Cardiac muscle cell (in vitro differentiated cells and primary cell): Measurements from ENCODE around the gene PLAGL2. TPM values are rescaled to one million over a fixed set of nuclear protein-coding genes. Genes with fewer than 3 reads are reported as not detected.
"Not testable (repeated sequence)": the region's sequence is repeated elsewhere in the genome, so short reads cannot be mapped to it uniquely, and the experiment has no call there.

Source experiments
- DNase-seq, 2 donors: peaks; one replicate each; pipeline versions ENCODE4 v3.0.0 to v3.0.0-alpha.2; 2010 to 2017; ENCODE audit warnings: low read depth in 1 of 2, low spot score in 1 of 2
- H3K27ac ChIP-seq: fragments of 200-600 bp; sonication (generic); 2 replicates; pipeline ENCODE4 v1.5.1; 2016
- H3K27me3 ChIP-seq: fragments of 200-600 bp; sonication (generic); 2 replicates; pipeline ENCODE4 v1.6.0; 2016; ENCODE audit warnings: control low read depth
- H3K36me3 ChIP-seq: fragments of 200-600 bp; sonication (generic); 2 replicates; pipeline ENCODE4 v1.5.1; 2016; ENCODE audit warnings: control low read depth
- H3K4me1 ChIP-seq: fragments of 200-600 bp; sonication (generic); 2 replicates; pipeline ENCODE4 v1.8.1; 2017; ENCODE audit warnings: low read depth, mild to moderate bottlenecking, mixed run types
- H3K4me3 ChIP-seq: fragments of 200-600 bp; sonication (generic); 2 replicates; pipeline ENCODE4 v1.5.1; 2016; ENCODE audit warnings: mild to moderate bottlenecking
- H3K9me3 ChIP-seq: fragments of 200-600 bp; sonication (generic); 2 replicates; pipeline ENCODE4 v1.5.1; 2017; ENCODE audit warnings: low read depth, mild to moderate bottlenecking, control low read depth
- CTCF ChIP-seq: IDR thresholded peaks from 2 replicates; pipeline ENCODE4 v1.5.1; 2012; ENCODE audit warnings: low read depth, mild to moderate bottlenecking, low read length
- polyA plus RNA-seq: library from polyadenylated mRNA; unstranded; fragments of >200 nt; fragmentation: Nextera tagmentation; extraction: Ambion mirVana; gene quantifications from 2 replicates; pipeline ENCODE4 v1.2.1, GENCODE V29; 2016
- total RNA-seq: library from RNA; depleted of rRNA; stranded (reverse); fragments of >200 nt; gene quantifications from 2 replicates; pipeline ENCODE4 v1.2.3, GENCODE V29; 2016

PLAGL2 gene
- total and polyA plus RNA-seq, 2 experiments from 2014 or later, result 18.3 to 29.8 TPM

DNA sequence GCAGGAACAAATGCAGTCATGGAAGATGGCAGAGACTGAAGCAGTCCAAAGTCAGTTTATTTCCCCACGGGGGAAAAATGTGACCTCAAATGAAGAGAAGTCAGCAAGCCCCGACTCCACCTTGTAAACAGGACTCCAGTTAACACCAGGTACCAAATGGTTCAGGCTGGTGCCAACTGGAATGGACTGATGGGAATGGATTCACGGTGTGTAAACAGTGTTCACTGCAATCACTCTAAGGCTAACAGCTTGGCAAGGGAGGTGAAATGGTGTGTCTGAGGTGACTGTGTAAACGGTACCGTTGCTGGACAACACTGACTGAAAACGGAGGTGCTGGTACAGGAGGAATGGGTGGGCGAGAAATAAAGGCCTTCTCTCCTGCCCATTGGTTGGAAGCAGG lies 12.0 kb downstream of the PLAGL2 start:
- Histone ChIP-seq H3K36me3 (peaks cover 39% of the 10 kb centered on the region), H3K9me3 (no peaks in the 10 kb centered on the region)
- TF ChIP-seq CTCF, result no peak

DNA sequence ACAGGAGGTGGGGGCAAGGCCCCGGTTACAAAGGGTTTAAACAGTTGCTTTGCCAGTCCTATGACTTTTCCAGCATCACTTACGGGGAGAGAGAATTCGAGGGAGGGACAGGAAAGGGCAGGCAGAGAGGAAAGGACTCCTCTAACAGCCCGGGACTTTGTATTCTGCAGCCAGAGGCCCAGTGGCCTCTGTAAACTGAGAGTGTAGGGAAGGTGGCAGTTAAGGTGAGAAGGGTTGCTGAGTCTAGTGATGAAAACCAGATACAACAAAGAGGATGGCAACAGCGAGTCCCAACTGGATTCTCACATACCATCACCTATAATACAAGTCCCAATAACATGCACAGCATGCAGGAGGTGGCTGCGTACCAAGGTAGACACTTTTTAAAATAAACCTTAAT lies 13.5 kb downstream of the PLAGL2 start:
- no peak for DNase-seq
- peak overlapping the region; percentile 70 for H3K27ac ChIP-seq
- TF ChIP-seq CTCF, result no peak
- no peaks in the 10 kb centered on the region for H3K9me3 ChIP-seq
- H3K4me1 ChIP-seq, result peaks cover 17% of the 10 kb centered on the region
- H3K27me3 ChIP-seq, result no peaks in the 10 kb centered on the region
- peaks cover 30% of the 10 kb centered on the region for H3K36me3 ChIP-seq
- H3K4me3 ChIP-seq, result no peak overlapping the region

More for the DNA sequence above, 12.0 kb downstream of the PLAGL2 start:
- no peak for DNase-seq
- Histone ChIP-seq H3K4me1 (peaks cover 14% of the 10 kb centered on the region), H3K4me3 (no peak overlapping the region), H3K27ac (no peak overlapping the region), H3K27me3 (no peaks in the 10 kb centered on the region)

DNA sequence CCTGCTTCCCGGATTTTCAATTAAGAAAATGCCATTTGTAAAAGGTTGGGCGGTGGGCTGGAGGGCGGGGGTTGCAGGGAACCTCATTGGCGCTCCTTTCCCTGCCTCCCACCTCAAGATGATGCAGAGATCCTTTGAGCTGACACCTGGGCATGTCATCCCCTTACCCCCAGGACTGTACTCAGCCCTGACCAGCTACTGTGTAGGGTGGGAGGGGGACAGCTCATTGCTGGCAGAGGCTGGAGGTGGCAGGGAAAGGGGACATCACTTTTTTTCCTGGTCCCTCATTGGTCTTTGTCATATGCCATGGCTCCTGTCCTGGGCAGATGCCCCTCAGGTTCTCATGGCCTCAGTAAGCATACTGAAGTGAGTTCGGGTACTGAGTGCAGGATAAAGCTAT lies 14.2 kb downstream of the PLAGL2 start:
- peak overlapping the region; percentile 70 for H3K27ac ChIP-seq
- peaks cover 11% of the 10 kb centered on the region for H3K4me1 ChIP-seq
- not testable (repeated sequence) for DNase-seq, H3K27me3 ChIP-seq, H3K4me3 ChIP-seq, H3K9me3 ChIP-seq
- H3K36me3 ChIP-seq, result peaks cover 23% of the 10 kb centered on the region

- H3K27me3 ChIP-seq, result no peaks in the 10 kb centered on the region
- peak overlapping the region; percentile 7 for H3K27ac ChIP-seq
- DNase-seq, result no peak
- no peak overlapping the region for H3K4me3 ChIP-seq
- H3K4me1 ChIP-seq, result peaks cover 11% of the 10 kb centered on the region
- no peak for TF ChIP-seq CTCF
- peaks cover 17% of the 10 kb centered on the region for H3K36me3 ChIP-seq
- no peaks in the 10 kb centered on the region for H3K9me3 ChIP-seq
Observed at GRCh38 chr20:32192698-32193097, 14.8 kb downstream of the PLAGL2 start.

DNA sequence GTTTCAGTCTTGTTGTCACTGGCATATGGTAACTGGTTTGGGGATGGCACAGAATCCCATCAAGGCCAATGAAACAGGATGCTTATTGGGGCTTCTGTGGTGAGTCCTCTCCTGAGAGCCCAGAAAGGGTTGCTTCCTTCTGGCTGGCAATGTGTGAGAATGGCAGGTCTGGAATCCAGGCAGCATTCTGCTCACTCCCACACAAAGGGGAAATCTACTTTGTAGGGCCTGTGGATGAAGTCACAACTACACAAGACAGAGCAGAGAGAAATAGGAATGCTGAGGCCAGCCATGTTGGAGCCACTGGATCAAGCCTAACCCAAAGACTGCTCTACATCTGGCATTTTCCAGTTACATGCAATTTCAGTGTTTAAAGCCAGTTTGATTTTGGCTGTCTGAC lies 15.7 kb downstream of the PLAGL2 start:
- no peak for TF ChIP-seq CTCF
- H3K27me3 ChIP-seq, result no peaks in the 10 kb centered on the region
- H3K4me3 ChIP-seq, result no peak overlapping the region
- H3K4me1 ChIP-seq, result peaks cover 11% of the 10 kb centered on the region
- peak in 1 of 2 donors; percentile 43 for DNase-seq
- H3K27ac ChIP-seq, result peak overlapping the region; percentile 13
- H3K9me3 ChIP-seq, result no peaks in the 10 kb centered on the region
- peaks cover 17% of the 10 kb centered on the region for H3K36me3 ChIP-seq

DNA sequence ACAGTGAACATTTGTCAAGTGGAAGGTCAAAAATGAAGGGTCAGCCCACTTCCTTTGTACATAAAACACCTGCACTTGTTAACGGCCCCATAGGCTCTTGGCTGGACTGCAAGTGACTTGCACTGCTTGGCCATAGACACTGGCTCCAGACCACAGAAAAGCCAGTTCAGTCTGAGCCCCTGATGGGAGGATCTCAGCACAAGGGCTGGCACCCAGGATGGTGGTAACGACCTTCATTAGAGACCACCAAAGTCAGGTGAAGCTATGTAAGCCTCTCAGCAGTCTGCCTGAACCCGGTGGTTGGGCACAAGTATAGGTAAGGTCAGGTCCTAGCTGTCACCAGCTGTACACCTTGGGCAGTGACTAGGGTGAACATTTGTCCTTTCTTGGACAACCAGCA lies 16.1 kb downstream of the PLAGL2 start:
- Histone ChIP-seq H3K36me3 (peaks cover 14% of the 10 kb centered on the region), H3K27ac (peak overlapping the region; percentile 13), H3K4me1 (peaks cover 11% of the 10 kb centered on the region), H3K9me3 (no peaks in the 10 kb centered on the region), H3K4me3 (no peak overlapping the region), H3K27me3 (no peaks in the 10 kb centered on the region)
- TF ChIP-seq CTCF, result no peak
- DNase-seq, result no peak
